ENCODE data around the gene MED8.
"Not testable (repeated sequence)": the region's sequence is repeated elsewhere in the genome, so short reads cannot be mapped to it uniquely, and the experiment has no call there.

Gene MED8

GRCh38 chr1:43427524-43427923 lies 37.9 kb upstream of the MED8 start:
- no peaks in the 10 kb centered on the region for H3K9me3 Mint-ChIP-seq
- H3K36me3 Mint-ChIP-seq = peaks cover 9% of the 10 kb centered on the region
- peaks cover 6% of the 10 kb centered on the region for H3K4me1 Mint-ChIP-seq
- H3K4me3 Mint-ChIP-seq = no peak overlapping the region
- H3K27me3 Mint-ChIP-seq = no peaks in the 10 kb centered on the region
- no peak overlapping the region for H3K27ac Mint-ChIP-seq

GRCh38 chr1:43426221-43426620 lies 36.6 kb upstream of the MED8 start:
- no peaks in the 10 kb centered on the region for H3K27me3 Mint-ChIP-seq
- peaks cover 6% of the 10 kb centered on the region for H3K4me1 Mint-ChIP-seq
- no peak overlapping the region for H3K27ac Mint-ChIP-seq
- H3K9me3 Mint-ChIP-seq = no peaks in the 10 kb centered on the region
- H3K4me3 Mint-ChIP-seq = no peak overlapping the region
- H3K36me3 Mint-ChIP-seq = peaks cover 9% of the 10 kb centered on the region

GRCh38 chr1:43425045-43425444 lies 35.4 kb upstream of the MED8 start:
- H3K4me1 Mint-ChIP-seq = peaks cover 6% of the 10 kb centered on the region

GRCh38 chr1:43423672-43424550 lies 34.3 kb upstream of the MED8 start:
- peaks cover 11% of the 10 kb centered on the region for H3K36me3 Mint-ChIP-seq
- no peaks in the 10 kb centered on the region for H3K9me3 Mint-ChIP-seq
- peak overlapping the region; percentile 19 for H3K27ac Mint-ChIP-seq

More at GRCh38 chr1:43425045-43425444, 35.4 kb upstream of the MED8 start:
- no peaks in the 10 kb centered on the region for H3K27me3 Mint-ChIP-seq
- H3K27ac Mint-ChIP-seq = no peak overlapping the region
- peaks cover 11% of the 10 kb centered on the region for H3K36me3 Mint-ChIP-seq
- no peaks in the 10 kb centered on the region for H3K9me3 Mint-ChIP-seq
- H3K4me3 Mint-ChIP-seq = no peak overlapping the region

GRCh38 chr1:43422995-43423671 lies 33.5 kb upstream of the MED8 start:
- H3K9me3 Mint-ChIP-seq = no peaks in the 10 kb centered on the region
- H3K27me3 Mint-ChIP-seq = no peaks in the 10 kb centered on the region
- H3K36me3 Mint-ChIP-seq = peaks cover 10% of the 10 kb centered on the region
- peak overlapping the region; percentile 65 for H3K27ac Mint-ChIP-seq
- H3K4me3 Mint-ChIP-seq = no peak overlapping the region
- peaks cover 6% of the 10 kb centered on the region for H3K4me1 Mint-ChIP-seq

More at GRCh38 chr1:43423672-43424550, 34.3 kb upstream of the MED8 start:
- Mint-ChIP-seq H3K27me3 (no peaks in the 10 kb centered on the region), H3K4me3 (no peak overlapping the region), H3K4me1 (peaks cover 6% of the 10 kb centered on the region)

GRCh38 chr1:43421976-43422750 lies 32.6 kb upstream of the MED8 start:
- H3K4me1 Mint-ChIP-seq = peaks cover 6% of the 10 kb centered on the region
- H3K9me3 Mint-ChIP-seq = no peaks in the 10 kb centered on the region
- H3K27ac Mint-ChIP-seq = peak overlapping the region; percentile 85
- peaks cover 9% of the 10 kb centered on the region for H3K36me3 Mint-ChIP-seq
- no peaks in the 10 kb centered on the region for H3K27me3 Mint-ChIP-seq
- H3K4me3 Mint-ChIP-seq = no peak overlapping the region

GRCh38 chr1:43421396-43421795 lies 31.8 kb upstream of the MED8 start:
- H3K27ac Mint-ChIP-seq = no peak overlapping the region
- no peak overlapping the region for H3K4me3 Mint-ChIP-seq
- no peaks in the 10 kb centered on the region for H3K9me3 Mint-ChIP-seq
- no peaks in the 10 kb centered on the region for H3K27me3 Mint-ChIP-seq
- peaks cover 8% of the 10 kb centered on the region for H3K36me3 Mint-ChIP-seq
- peaks cover 6% of the 10 kb centered on the region for H3K4me1 Mint-ChIP-seq

GRCh38 chr1:43420874-43421273 lies 31.3 kb upstream of the MED8 start:
- no peak overlapping the region for H3K27ac Mint-ChIP-seq
- no peak overlapping the region for H3K4me3 Mint-ChIP-seq
- H3K4me1 Mint-ChIP-seq = peaks cover 6% of the 10 kb centered on the region
- H3K36me3 Mint-ChIP-seq = peaks cover 8% of the 10 kb centered on the region
- no peaks in the 10 kb centered on the region for H3K27me3 Mint-ChIP-seq
- no peaks in the 10 kb centered on the region for H3K9me3 Mint-ChIP-seq

- H3K36me3 Mint-ChIP-seq = peaks cover 9% of the 10 kb centered on the region
- H3K9me3 Mint-ChIP-seq = no peaks in the 10 kb centered on the region
- no peak overlapping the region for H3K27ac Mint-ChIP-seq
- peaks cover 6% of the 10 kb centered on the region for H3K4me1 Mint-ChIP-seq
- no peak overlapping the region for H3K4me3 Mint-ChIP-seq
- no peaks in the 10 kb centered on the region for H3K27me3 Mint-ChIP-seq
Observed at GRCh38 chr1:43419627-43420425, 30.2 kb upstream of the MED8 start.

- H3K4me3 Mint-ChIP-seq = no peak overlapping the region
- no peaks in the 10 kb centered on the region for H3K27me3 Mint-ChIP-seq
- H3K36me3 Mint-ChIP-seq = peaks cover 9% of the 10 kb centered on the region
- H3K27ac Mint-ChIP-seq = no peak overlapping the region
- H3K4me1 Mint-ChIP-seq = peaks cover 6% of the 10 kb centered on the region
- no peaks in the 10 kb centered on the region for H3K9me3 Mint-ChIP-seq
Observed at GRCh38 chr1:43418858-43419257, 29.3 kb upstream of the MED8 start.

- Mint-ChIP-seq H3K36me3 (peaks cover 3% of the 10 kb centered on the region), H3K27me3 (no peaks in the 10 kb centered on the region), H3K9me3 (no peaks in the 10 kb centered on the region), H3K4me3 (no peak overlapping the region), H3K4me1 (no peaks in the 10 kb centered on the region), H3K27ac (no peak overlapping the region)
Observed at GRCh38 chr1:43415901-43416300, 26.3 kb upstream of the MED8 start.

- Mint-ChIP-seq H3K27ac (no peak overlapping the region), H3K9me3 (no peaks in the 10 kb centered on the region), H3K4me3 (no peak overlapping the region), H3K36me3 (peaks cover 2% of the 10 kb centered on the region), H3K27me3 (no peaks in the 10 kb centered on the region), H3K4me1 (no peaks in the 10 kb centered on the region)
Observed at GRCh38 chr1:43414634-43415223, 25.1 kb upstream of the MED8 start.

- H3K9me3 Mint-ChIP-seq, H3K27ac Mint-ChIP-seq, H3K36me3 Mint-ChIP-seq, H3K27me3 Mint-ChIP-seq, H3K4me1 Mint-ChIP-seq, H3K4me3 Mint-ChIP-seq: not testable (repeated sequence)
Observed at GRCh38 chr1:43413426-43413825, 23.8 kb upstream of the MED8 start.

- Mint-ChIP-seq H3K4me1 (no peaks in the 10 kb centered on the region), H3K27ac (no peak overlapping the region), H3K9me3 (no peaks in the 10 kb centered on the region), H3K36me3 (peaks cover 17% of the 10 kb centered on the region), H3K4me3 (no peak overlapping the region), H3K27me3 (no peaks in the 10 kb centered on the region)
Observed at GRCh38 chr1:43410571-43410970, 21.0 kb upstream of the MED8 start.

- no peaks in the 10 kb centered on the region for H3K9me3 Mint-ChIP-seq
- no peak overlapping the region for H3K4me3 Mint-ChIP-seq
- no peak overlapping the region for H3K27ac Mint-ChIP-seq
- H3K4me1 Mint-ChIP-seq = peaks cover 13% of the 10 kb centered on the region
- H3K36me3 Mint-ChIP-seq = peaks cover 23% of the 10 kb centered on the region
- H3K27me3 Mint-ChIP-seq = no peaks in the 10 kb centered on the region
Observed at GRCh38 chr1:43405876-43406234, 16.3 kb upstream of the MED8 start.
